ENCODE results near the gene MED16. TPM values are rescaled to one million over a fixed set of nuclear protein-coding genes. Genes with fewer than 3 reads are reported as not detected.

MED16 gene
- total RNA-seq, 1 experiment from 2014 or later: 10.8 TPM

DNA sequence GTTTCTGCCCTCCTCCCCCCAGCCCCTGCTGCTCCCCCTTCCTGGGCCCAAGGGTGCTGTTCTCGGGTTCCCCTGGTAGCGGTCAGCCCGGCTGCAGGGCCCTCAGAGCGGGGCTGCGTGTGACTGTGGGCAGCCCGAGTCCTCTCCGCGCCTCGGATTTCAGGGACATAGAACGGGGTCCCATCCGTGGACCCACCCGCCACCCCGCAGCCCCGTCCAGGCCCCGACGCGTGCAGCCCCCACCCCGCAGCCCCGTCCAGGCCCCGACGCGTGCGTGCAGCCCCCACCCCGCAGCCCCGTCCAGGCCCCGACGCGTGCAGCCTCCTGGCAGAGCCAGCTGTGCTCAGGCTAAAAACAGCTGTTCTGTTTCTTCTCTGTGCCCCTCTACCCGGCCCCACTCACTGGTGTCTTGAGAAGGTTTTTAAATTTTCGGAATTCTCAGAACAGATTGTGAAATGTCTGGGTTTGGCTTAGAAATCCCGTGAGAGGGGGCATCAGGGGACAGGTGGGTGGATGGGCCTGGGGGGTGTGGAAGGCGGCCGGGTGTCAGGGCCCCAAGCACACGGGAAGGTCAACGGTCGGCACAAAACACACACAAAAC lies 57.7 kb downstream of the MED16 start:
- Histone ChIP-seq H3K4me2 (ENCODE audit: low read depth, low read length, poor library complexity, severe bottlenecking) (no peak overlapping the region), H3K27me3 (ENCODE audit: low read length) (no peaks in the 10 kb centered on the region), H3K9me3 (ENCODE audit: low read length) (no peaks in the 10 kb centered on the region), H3K4me3 (ENCODE audit: low read length) (no peak overlapping the region), H3K9ac (ENCODE audit: low read length) (no peak overlapping the region), H3K79me2 (ENCODE audit: low read length) (no peaks in the 10 kb centered on the region), H2AFZ (ENCODE audit: low read length) (no peak overlapping the region), H3K9me2 (replicated peaks; ENCODE audit: insufficient read depth, low read length) (no peaks in the 10 kb centered on the region), H4K20me1 (ENCODE audit: insufficient read depth, low read depth, low read length) (no peaks in the 10 kb centered on the region), H3K36me3 (ENCODE audit: insufficient read depth, low read length) (no peaks in the 10 kb centered on the region), H3K27ac (ENCODE audit: low read length) (no peak overlapping the region), H3K4me1 (ENCODE audit: low read length) (no peaks in the 10 kb centered on the region)
- DNase-seq: no peak

DNA sequence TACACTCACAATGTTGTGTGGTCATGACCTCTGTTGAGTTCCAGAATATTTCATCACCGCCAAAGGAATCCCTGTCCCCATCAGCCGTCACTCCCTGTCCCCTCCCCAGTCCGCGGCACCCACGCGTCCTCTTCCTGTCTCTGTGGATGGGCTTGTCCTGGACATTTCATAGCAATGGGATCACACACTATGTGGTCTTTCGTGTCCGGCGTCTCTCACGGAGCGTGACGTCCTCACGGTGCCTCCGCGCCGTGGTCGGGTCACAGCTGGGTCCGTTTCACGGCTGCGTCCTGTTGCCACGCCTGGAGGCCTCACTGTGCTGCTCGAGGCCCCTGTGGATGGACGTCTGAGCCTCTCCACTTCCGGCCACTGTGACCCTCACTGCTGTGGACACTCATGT lies 58.8 kb downstream of the MED16 start:
- Histone ChIP-seq H4K20me1 (ENCODE audit: insufficient read depth, low read depth, low read length) (no peaks in the 10 kb centered on the region), H3K9me3 (ENCODE audit: low read length) (no peaks in the 10 kb centered on the region), H3K4me2 (ENCODE audit: low read depth, low read length, poor library complexity, severe bottlenecking) (no peak overlapping the region), H3K36me3 (ENCODE audit: insufficient read depth, low read length) (no peaks in the 10 kb centered on the region), H3K27me3 (ENCODE audit: low read length) (no peaks in the 10 kb centered on the region), H3K4me1 (ENCODE audit: low read length) (no peaks in the 10 kb centered on the region), H3K27ac (ENCODE audit: low read length) (no peak overlapping the region), H2AFZ (ENCODE audit: low read length) (no peak overlapping the region), H3K4me3 (ENCODE audit: low read length) (no peak overlapping the region), H3K9me2 (replicated peaks; ENCODE audit: insufficient read depth, low read length) (no peaks in the 10 kb centered on the region), H3K79me2 (ENCODE audit: low read length) (no peaks in the 10 kb centered on the region), H3K9ac (ENCODE audit: low read length) (no peak overlapping the region)
- DNase-seq: no peak

DNA sequence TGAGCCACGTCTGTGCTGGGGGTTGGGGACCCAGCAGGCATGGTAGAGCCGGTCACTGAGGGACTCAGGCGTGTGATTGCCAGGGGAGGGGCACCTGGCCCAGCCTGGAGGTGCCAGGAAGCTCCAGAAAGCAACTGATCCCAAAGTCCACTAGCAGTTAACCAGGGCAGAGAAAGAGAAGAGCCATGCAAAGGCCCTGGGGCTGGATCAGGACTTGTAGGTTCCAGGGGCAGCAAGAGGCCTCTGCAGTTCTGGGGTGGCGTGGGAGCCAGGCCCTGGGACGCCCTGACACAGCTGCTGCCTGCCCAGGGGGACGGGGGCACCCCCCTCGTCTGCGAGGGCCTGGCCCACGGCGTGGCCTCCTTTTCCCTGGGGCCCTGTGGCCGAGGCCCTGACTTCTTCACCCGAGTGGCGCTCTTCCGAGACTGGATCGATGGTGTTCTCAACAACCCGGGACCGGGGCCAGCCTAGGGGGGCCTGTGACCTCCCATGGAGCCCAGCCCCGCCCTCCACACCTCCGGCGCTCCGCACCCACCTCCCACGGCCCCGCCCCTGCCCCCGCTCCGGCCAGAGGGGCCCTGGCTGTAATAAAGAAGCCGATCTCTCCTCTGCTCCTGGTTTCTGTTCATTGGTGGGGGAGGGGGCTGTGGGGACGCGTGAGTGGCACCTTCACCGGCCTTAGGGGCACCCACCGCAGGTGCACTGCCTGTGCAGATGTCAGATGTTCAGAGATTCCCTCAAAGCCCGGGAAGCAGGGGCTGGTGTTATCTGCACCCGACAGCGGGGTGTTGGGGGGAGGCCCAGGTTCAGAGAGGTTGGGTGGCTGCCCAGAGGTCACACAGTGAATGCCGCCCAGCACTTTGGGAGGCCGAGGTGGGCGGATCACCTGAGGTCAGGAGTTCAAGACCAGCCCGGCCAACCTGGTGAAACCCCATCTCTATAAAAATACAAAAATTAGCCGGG lies 61.3 kb downstream of the MED16 start:
- no peak for DNase-seq
- Histone ChIP-seq H3K27me3 (ENCODE audit: low read length) (no peaks in the 10 kb centered on the region), H3K4me3 (ENCODE audit: low read length) (no peak overlapping the region), H3K4me1 (ENCODE audit: low read length) (no peaks in the 10 kb centered on the region), H3K36me3 (ENCODE audit: insufficient read depth, low read length) (no peaks in the 10 kb centered on the region), H2AFZ (ENCODE audit: low read length) (no peak overlapping the region), H3K27ac (ENCODE audit: low read length) (no peak overlapping the region), H3K9me2 (replicated peaks; ENCODE audit: insufficient read depth, low read length) (no peaks in the 10 kb centered on the region), H3K79me2 (ENCODE audit: low read length) (no peaks in the 10 kb centered on the region), H3K4me2 (ENCODE audit: low read depth, low read length, poor library complexity, severe bottlenecking) (no peak overlapping the region), H3K9me3 (ENCODE audit: low read length) (no peaks in the 10 kb centered on the region), H3K9ac (ENCODE audit: low read length) (no peak overlapping the region), H4K20me1 (ENCODE audit: insufficient read depth, low read depth, low read length) (no peaks in the 10 kb centered on the region)

DNA sequence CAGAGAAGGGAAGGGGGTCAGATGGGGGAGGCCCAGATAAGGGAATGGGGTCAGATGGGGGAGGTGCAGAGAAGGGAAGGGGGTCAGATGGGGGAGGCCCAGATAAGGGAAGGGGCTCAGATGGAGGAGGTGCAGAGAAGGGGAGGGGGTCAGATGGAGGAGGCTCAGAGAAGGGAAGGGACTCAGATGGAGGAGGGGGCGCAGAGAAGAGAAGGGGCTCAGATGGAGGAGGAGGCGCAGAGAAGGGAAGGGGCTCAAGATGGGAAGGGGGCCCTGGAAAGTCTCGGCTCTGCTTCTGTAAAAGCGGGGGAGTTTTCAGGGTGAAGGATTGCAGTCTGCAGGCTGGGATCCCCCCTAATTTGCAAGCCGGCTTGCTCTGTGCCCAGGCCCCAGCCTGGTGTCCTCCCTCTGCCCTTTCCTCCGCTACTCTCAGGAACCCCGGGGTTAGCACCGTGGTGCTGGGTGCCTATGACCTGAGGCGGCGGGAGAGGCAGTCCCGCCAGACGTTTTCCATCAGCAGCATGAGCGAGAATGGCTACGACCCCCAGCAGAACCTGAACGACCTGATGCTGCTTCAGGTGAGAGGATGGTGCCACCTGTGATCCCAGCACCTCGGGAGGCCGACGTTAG lies 63.7 kb downstream of the MED16 start:
- Histone ChIP-seq H3K79me2 (ENCODE audit: low read length) (no peaks in the 10 kb centered on the region), H2AFZ (ENCODE audit: low read length) (no peak overlapping the region), H3K9me2 (replicated peaks; ENCODE audit: insufficient read depth, low read length) (no peaks in the 10 kb centered on the region), H3K9me3 (ENCODE audit: low read length) (no peaks in the 10 kb centered on the region), H4K20me1 (ENCODE audit: insufficient read depth, low read depth, low read length) (no peaks in the 10 kb centered on the region), H3K4me2 (ENCODE audit: low read depth, low read length, poor library complexity, severe bottlenecking) (no peak overlapping the region), H3K4me1 (ENCODE audit: low read length) (no peaks in the 10 kb centered on the region), H3K4me3 (ENCODE audit: low read length) (no peak overlapping the region), H3K27ac (ENCODE audit: low read length) (no peak overlapping the region), H3K36me3 (ENCODE audit: insufficient read depth, low read length) (no peaks in the 10 kb centered on the region), H3K9ac (ENCODE audit: low read length) (no peak overlapping the region), H3K27me3 (ENCODE audit: low read length) (no peaks in the 10 kb centered on the region)
- no peak for DNase-seq

DNA sequence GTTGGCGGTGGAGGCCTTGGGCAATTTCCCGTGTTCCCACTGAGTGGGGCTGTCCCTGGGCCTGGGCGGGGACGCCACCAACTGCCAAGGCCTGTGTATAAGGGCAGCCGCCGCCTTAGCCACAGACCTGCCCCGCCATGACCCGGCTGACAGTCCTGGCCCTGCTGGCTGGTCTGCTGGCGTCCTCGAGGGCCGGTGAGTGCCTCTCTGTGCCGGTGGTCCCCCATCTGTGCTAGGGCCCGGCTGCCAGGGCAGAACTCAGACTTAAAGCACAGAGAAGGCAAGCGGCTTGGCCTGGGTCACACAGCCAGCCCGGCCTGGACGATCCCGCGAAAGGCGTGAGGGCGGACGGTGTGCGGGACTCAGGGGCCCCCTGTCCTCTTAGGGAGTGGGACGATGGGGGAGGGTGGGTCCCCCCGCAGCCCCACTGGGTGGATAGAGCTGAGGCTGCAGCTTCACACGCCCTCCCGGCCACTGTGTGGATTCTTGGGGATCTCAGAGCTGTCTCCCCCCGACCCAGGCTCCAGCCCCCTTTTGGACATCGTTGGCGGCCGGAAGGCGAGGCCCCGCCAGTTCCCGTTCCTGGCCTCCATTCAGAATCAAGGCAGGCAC lies 65.2 kb downstream of the MED16 start, which contains the start of gene AZU1:
Gene AZU1 (plus strand): TSS at position 128 of the 612 bp plus-strand sequence. CDS start 10 bp downstream, at position 138.
- no peaks in the 10 kb centered on the region for H3K4me1 ChIP-seq (ENCODE audit: low read length)
- H3K27ac ChIP-seq (ENCODE audit: low read length): no peak within 1 kb of the TSS
- DNase-seq: no peak
- H3K9me3 ChIP-seq (ENCODE audit: low read length): no peaks in the 10 kb centered on the region
- H3K4me3 ChIP-seq (ENCODE audit: low read length): no peak within 1 kb of the TSS
- H3K9me2 ChIP-seq (replicated peaks; ENCODE audit: insufficient read depth, low read length): no peaks in the 10 kb centered on the region
- H3K27me3 ChIP-seq (ENCODE audit: low read length): no peaks in the 10 kb centered on the region
- no peaks in the 10 kb centered on the region for H3K79me2 ChIP-seq (ENCODE audit: low read length)
- H3K36me3 ChIP-seq (ENCODE audit: insufficient read depth, low read length): no peaks in the 10 kb centered on the region
- H2AFZ ChIP-seq (ENCODE audit: low read length): no peak within 1 kb of the TSS
- H3K4me2 ChIP-seq (ENCODE audit: low read depth, low read length, poor library complexity, severe bottlenecking): no peak within 1 kb of the TSS
- no peaks in the 10 kb centered on the region for H4K20me1 ChIP-seq (ENCODE audit: insufficient read depth, low read depth, low read length)
- no peak within 1 kb of the TSS for H3K9ac ChIP-seq (ENCODE audit: low read length)

DNA sequence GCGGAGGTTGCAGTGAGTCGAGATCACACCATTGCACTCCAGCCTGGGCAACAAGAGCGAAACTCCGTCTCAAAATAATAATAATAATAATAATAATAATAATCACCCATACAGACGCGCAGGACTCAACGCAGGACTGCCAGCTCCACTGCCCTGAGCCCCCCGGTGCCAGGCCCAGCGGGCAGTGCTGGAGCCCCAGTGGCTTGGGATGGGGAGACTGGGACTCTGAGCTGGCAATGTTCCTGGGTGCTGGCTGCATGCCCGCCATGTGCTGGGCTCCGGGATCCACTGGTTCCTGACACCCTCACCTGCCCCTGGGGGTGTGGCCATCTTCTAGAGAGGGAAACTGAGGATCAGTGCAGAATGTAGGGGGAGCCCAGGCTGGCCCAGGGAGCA lies 65.7 kb downstream of the MED16 start:
- no peak overlapping the region for H3K9ac ChIP-seq (ENCODE audit: low read length)
- no peaks in the 10 kb centered on the region for H3K4me1 ChIP-seq (ENCODE audit: low read length)
- H3K9me3 ChIP-seq (ENCODE audit: low read length): no peaks in the 10 kb centered on the region
- no peaks in the 10 kb centered on the region for H3K36me3 ChIP-seq (ENCODE audit: insufficient read depth, low read length)
- no peak overlapping the region for H3K27ac ChIP-seq (ENCODE audit: low read length)
- H3K9me2 ChIP-seq (replicated peaks; ENCODE audit: insufficient read depth, low read length): no peaks in the 10 kb centered on the region
- DNase-seq: no peak
- no peaks in the 10 kb centered on the region for H4K20me1 ChIP-seq (ENCODE audit: insufficient read depth, low read depth, low read length)
- no peak overlapping the region for H3K4me3 ChIP-seq (ENCODE audit: low read length)
- no peaks in the 10 kb centered on the region for H3K27me3 ChIP-seq (ENCODE audit: low read length)
- H3K4me2 ChIP-seq (ENCODE audit: low read depth, low read length, poor library complexity, severe bottlenecking): no peak overlapping the region
- no peaks in the 10 kb centered on the region for H3K79me2 ChIP-seq (ENCODE audit: low read length)
- no peak overlapping the region for H2AFZ ChIP-seq (ENCODE audit: low read length)

DNA sequence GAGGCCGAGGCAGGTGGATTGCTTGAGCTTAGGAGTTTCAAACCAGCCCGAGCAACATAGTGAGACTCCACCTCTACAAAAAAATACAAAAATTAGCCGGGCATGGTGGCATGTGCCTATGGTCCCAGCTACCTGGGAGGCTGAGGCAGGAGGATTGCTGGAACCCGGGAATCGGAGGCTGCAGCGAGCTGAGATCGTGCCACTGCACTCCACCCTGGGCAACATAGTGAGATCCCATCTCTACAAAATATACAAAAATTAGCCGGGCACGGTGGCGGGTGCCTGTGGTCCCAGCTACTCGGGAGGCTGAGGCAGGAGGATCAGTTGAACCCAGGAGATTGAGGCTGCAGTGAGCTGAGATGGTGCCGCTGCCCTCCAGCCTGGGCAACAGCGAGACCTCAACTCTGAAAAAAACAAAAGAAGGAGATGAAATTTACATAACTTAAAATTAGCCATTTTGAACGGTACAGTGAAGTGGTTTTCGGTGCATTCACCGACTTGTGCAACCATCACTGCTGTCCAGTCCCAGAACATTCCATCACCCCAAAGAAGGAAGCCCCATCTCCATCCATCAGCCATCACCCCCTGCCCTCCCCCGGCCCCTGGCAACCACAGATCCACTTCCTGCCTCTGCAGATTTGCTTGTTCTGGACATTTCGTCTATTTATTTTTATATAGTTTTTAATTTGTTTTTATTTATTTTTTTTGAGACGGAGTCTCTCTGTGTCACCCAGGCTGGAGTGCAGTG lies 66.9 kb downstream of the MED16 start:
- Histone ChIP-seq H3K9ac (ENCODE audit: low read length) (no peak overlapping the region), H3K36me3 (ENCODE audit: insufficient read depth, low read length) (no peaks in the 10 kb centered on the region), H3K79me2 (ENCODE audit: low read length) (no peaks in the 10 kb centered on the region), H3K4me1 (ENCODE audit: low read length) (no peaks in the 10 kb centered on the region), H3K4me3 (ENCODE audit: low read length) (no peak overlapping the region), H3K27ac (ENCODE audit: low read length) (no peak overlapping the region), H4K20me1 (ENCODE audit: insufficient read depth, low read depth, low read length) (no peaks in the 10 kb centered on the region), H2AFZ (ENCODE audit: low read length) (no peak overlapping the region), H3K27me3 (ENCODE audit: low read length) (no peaks in the 10 kb centered on the region), H3K4me2 (ENCODE audit: low read depth, low read length, poor library complexity, severe bottlenecking) (no peak overlapping the region), H3K9me2 (replicated peaks; ENCODE audit: insufficient read depth, low read length) (no peaks in the 10 kb centered on the region), H3K9me3 (ENCODE audit: low read length) (no peaks in the 10 kb centered on the region)
- DNase-seq: no peak

All from Karpas-422 (cell line).